Activated T-cell treated with anti-CD3 and anti-CD28 coated beads, Interleukin-2, amount 50 U/mL, for 48 hours (primary cell): ENCODE results near the gene MRPL10.

Experiments used
- DNase-seq, 2 experiments: peaks; one replicate each; pipeline ENCODE4 v3.0.0-alpha.2; 2020

The MRPL10 gene

GRCh38 chr17:47839071-47839470 is 7.7 kb upstream of the MRPL10 start:
- no peak for DNase-seq

GRCh38 chr17:47838636-47839035 is 7.3 kb upstream of the MRPL10 start:
- DNase-seq, result no peak

DNA sequence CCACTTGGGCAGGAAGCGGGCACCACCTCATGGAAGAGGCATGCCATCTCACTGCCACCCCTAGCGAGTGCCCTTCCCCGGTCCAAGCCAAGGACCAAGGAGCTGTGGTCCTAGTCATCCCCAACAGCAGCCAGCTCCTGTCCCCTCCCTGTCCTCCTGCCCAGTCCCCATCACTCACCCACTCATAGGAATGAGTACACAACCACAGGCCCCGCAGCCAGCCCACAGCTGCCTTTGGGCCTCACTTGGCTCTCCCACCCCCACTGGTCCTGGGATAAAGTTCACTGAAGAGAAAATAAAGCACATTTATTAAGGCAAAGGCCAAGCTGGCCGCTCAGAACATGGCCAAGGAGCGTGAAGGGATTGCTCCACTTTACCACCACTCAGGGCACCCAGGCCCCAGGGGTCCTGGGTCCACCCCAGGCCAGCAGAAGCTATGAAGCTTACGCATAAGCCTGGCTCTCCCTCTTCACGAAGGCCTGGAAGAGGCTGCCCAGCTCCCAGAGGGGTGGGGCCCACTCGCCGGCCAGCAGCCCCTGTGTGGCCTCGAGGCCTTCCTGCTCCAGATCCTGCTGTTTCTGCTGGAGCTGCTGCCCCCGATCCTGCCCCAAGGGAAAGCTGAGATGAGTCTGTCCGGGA is 6.2 kb upstream of the MRPL10 start:
- no peak for DNase-seq

DNA sequence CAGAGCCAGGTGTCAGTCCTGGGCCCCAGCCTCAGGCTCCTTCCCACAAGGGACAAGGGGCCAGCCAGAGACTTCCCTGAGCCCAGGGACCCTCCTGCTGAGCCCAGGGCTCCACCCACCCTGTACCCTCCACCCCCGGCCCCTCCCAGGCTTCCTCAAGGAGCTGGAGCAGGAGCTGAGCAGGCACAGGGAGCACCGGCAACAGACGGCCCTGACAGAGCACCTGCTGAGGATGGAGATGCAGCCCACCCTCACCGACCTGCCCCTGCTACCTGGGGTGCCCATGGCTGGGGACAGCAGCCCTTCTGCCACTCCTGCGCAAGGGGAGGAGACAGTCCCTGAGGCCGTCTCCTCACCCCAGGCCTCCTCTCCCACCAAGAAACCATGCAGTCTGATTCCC is 5.3 kb upstream of the MRPL10 start:
- DNase-seq, result no peak

- DNase-seq, result no peak
These were observed 3.4 kb upstream of the MRPL10 start for GRCh38 chr17:47834756-47835155.

- no peak for DNase-seq
These were observed 590 bp upstream of the MRPL10 start for GRCh38 chr17:47831934-47832327.

GRCh38 chr17:47830396-47831002 is 842 bp downstream of the MRPL10 start:
- DNase-seq, result no peak

DNA sequence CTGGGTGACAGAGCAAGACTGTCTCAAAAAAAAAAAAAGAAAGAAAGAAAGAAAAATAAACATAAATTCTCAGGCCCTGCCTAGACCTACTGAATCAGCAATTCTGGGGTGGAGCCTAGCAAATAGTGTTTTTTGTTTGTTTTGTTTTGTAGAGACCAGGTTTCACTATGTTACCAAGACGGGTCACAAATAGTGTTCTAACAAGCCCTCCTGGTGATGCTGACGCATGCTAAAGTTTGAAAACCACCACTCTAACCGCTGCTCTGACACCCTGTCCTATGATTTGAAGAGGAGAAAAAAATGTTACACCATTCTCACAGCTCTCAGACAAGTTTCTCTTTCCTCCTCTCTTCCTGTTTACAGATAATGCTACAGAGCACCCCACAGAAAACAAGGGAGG is 1.5 kb downstream of the MRPL10 start:
- no peak for DNase-seq

- DNase-seq, result no peak
These were observed 7.8 kb downstream of the MRPL10 start for GRCh38 chr17:47823519-47823918.

DNA sequence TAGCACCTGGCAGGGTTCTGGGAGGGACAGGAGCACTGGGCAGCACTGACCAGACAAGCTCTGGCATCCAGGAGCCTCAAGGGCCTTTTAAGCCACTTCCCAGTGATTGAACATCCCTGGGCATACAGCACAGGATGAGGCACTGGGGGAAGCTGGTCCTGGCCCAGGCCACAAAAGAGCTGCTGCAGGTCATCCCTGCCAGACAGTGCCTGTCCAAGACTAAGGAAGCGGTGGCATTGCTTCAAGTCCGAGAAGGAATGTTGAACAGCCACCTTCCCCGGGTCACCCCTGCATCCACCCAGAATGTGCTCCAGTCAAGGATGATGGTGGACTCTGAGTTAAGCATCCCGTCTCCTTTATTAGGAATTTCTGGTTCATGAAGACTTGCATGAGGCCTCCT is 8.6 kb downstream of the MRPL10 start:
- DNase-seq, result no peak

DNA sequence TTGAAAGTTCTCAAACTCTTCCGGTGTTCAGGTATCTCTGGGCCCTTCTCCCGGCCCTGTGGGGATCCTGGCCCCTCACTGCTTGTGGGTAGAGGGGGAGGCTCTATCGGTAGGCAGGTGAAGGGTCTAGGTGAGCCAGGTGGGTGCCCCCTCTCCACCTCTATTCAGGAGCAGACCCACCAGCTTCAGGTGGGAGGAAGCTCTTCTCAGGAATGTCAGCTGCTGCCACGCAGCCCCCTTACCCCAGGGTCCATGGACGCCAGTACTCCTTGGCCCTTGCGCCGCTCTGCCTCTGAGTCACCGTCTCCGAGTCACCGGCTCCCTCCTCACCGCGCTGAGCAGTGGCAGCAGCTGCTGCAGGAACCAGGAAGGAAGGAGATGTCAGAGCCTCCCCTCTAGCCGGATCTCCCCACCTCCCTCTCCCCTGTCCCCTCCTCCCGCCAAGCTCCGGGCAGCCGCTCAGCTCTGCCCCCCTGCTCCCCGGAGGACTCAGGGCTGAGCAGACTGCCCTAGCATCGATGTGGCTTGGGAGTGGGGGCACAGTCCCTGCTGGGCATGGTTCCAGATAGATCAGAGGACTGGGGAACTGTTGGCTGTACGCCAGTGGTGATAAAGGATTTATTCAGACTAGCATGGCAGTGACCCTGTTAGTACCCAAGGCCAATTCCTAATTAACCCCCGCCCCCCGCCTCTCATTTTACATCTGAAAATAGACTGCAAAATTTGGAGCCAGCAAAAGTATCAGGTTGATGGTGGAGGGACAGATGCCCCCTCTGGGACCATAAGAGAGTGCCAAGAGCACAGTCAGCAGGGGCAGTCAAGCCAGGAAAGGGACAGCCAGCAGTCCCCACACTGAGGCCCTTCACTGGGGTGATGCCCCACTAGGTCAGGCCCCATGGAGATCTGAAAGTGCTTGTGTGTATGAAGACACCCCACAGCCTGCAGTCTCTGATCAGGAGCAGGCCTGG is 9.6 kb downstream of the MRPL10 start, which contains the start of gene OSBPL7:
TSS of gene OSBPL7 (minus strand) at position 371 of the 968 bp plus-strand sequence. CDS start 1,516 bp downstream, outside the sequence.
- DNase-seq, result peak; percentile 77 to 83

DNA sequence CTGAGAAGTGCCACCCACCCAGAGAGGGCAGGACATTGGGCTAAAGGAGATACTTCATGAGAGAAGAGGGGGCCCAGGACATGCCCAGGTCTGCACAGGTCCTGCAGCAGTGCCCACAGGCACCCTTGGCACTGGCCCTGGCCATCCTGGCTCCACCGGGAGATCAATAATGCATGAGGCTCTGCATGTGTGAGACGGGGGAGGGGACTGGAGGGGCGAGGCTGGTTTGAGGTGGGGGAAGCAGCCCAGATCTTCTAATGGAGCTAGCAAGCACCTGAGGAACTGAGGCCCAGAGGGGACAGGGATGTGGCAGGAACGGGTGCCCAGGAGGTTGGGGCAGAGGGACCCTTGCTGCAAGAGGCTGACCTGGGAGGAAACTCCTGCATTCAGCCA is 10.3 kb downstream of the MRPL10 start:
- DNase-seq, result no peak

- DNase-seq, result no peak
These were observed 11.1 kb downstream of the MRPL10 start for GRCh38 chr17:47820033-47820789.

GRCh38 chr17:47819475-47819874 is 11.9 kb downstream of the MRPL10 start:
- DNase-seq, result no peak

GRCh38 chr17:47818002-47818695 is 13.2 kb downstream of the MRPL10 start:
- no peak for DNase-seq

DNA sequence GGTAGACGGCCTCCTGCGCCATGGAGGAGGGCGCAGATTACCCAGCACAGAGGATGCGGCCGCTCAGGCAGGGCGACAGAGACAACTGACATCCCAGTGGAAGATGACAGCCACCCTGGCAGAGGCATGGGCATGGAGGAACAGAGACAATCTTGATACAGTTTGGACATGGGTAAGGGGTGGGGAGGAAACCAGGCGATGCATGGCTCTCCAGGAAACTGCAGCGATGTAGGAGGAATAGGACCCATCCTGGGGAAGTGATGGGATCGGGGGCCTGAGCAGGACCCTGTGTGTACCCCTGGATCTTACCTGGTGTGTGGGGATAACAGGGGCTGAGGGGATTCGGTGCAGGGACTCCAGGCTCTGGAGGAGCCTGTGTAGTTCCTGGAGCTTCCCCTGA is 14.4 kb downstream of the MRPL10 start:
- DNase-seq, result no peak

DNA sequence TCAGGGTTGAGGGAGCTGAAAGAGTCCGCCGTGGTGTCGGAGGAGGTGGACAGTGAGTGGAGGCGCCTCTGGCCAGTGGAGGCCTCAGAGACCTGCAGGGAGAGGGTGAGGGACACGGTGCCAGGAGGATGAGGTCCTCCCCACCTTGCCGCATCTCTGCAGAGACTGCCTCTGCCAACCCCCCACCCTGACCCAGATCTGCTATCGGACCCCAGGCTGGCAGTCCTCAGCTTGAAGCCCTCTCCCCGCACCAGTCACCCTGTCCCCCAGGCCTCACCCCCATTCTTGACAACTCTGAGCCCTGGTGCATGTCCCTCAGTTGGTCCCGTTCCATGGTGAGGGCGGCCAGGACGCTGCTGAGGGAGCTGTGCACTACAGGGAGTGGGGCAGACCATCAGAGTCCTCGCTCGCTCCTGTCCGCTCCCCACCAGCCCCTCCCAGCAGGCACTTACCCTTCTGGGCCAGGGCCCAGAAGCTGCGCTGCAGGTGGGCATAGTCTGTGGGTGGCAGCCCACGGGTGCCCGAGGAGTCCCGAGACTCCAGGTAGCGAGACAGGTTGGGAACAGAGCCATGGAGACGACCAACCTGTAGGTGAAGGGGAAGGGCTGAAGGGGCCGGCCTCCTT is 15.1 kb downstream of the MRPL10 start:
- DNase-seq, result no peak

DNA sequence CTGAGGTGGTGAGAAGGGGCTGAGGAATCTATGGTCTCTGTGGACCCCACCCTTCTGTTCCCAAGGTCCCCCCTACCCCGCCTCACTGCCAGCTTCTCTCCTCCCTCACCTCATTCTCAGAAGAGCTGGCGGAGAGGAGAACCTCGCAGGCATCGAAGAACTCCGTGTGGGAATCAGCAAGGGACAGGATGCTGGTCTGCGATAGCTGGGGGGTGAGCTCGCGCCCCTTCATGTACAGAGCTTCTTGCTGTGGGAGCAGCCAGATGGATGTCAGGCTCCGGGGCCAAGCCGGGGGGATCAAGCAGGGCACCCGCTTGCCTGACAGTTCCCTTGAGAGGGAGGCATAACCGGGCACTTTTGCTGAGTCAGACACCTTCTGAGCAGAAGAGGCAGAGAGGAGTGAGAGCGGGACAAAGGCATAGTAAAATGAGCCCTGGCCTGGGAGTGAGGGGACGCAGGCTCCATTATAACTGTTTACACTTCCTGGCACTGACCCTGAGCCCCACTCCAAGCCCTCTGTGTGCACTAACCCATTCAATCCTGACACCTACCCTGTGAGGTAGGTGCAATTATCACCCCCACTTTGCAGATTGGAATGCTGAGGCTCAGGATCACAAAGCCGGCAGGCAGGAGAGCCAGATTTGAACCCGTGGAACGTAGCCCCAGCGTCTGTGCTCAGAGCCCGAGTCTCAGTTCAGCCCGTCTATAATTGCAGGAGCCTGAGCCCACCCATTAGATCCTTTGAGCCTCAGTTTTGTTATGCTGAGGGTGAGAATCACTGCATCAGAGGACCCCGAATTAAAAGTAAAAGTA is 16.0 kb downstream of the MRPL10 start:
- DNase-seq, result no peak

DNA sequence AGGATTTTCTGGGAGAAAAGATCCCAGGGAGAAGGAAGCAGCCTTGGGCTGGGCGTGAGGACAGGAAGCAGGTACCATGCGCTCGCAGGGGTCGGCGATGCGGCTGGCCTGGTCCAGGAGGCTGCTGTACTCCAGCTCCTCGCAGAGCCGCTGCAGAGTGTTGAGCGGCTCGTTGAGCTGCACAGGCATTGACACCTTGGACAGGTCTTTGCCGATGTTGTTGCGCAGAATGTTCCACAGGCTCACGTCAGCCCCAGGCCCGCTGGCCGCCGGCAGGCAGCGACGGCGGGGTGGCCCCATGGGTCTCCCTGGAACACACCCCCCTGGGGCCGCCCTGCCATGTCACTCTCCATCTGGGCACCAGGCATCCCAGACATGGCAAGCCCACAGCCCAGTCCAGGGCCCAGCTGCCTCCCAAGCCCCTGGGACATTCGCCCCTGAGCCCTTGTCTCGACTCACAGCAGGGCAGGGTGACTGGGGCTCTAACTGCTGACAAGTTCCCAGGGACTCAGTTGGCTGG is 17.8 kb downstream of the MRPL10 start:
- no peak for DNase-seq

DNA sequence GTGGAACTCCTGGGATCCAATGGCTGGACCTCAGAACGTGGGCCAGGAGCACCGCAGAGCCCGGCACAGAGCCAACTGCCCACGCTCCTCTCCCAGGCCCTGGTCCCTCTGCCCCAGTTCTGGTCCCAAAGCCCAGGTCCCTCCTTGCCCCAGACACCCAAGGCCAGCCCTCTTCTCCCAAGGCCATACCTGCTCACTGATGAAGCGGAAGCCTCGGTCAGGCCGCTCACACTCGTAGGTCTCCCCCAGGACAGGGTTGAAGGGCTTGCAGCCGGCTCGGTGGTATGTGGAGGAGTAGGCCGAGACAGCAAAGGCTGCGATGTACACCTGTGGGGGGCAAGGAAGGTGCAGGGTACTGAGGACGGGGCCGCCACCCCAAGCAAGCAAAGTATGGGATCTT is 18.3 kb downstream of the MRPL10 start:
- no peak for DNase-seq
